GM12878 (cell line): Measurements from ENCODE around the gene MBOAT2. TPM values are rescaled to one million over a fixed set of nuclear protein-coding genes. Genes with fewer than 3 reads are reported as not detected.

Source experiments
- ATAC-seq: fragments of 200-7000 bp; cut with Tn5 transposase; 3 replicates; pipeline ENCODE4 v1.9.1; 2020; ENCODE audit warnings: mild to moderate bottlenecking, moderate library complexity
- BruUV-seq: library from RNA; stranded (reverse); fragments of 400-500 nt; replicated peaks from 2 replicates; lab custom pipeline; 2021; lab: Mats Ljungman, UMichigan
- CTCF ChIA-PET: fragments of 300-600 bp; sonication (Branson Sonifier 250); formaldehyde crosslinking; extraction: SDS; loops from one replicate; lab custom pipeline; 2021; ENCODE audit warnings: inconsistent platforms; lab: Yijun Ruan, JAX
- POLR2A ChIA-PET: fragments of 350-600 bp; formaldehyde crosslinking; extraction: SDS; loops from one replicate; lab custom pipeline; 2021; ENCODE audit warnings: inconsistent platforms; lab: Charles Lee
- RAD21 ChIA-PET: fragments of 300-600 bp; sonication (Branson Sonifier 250); formaldehyde crosslinking; loops from one replicate; lab custom pipeline; 2023; ENCODE audit warnings: antibody characterized with exemption; ENCODE audit not compliant: unreplicated experiment; lab: Charles Lee
- SMC1A ChIA-PET: fragments of 300-600 bp; sonication (Branson Sonifier 250); formaldehyde crosslinking; loops from one replicate; lab custom pipeline; 2023; ENCODE audit not compliant: unreplicated experiment, uncharacterized antibody; lab: Charles Lee
- DNase-seq: peaks from one replicate; pipeline ENCODE4 v3.0.0-alpha.2; 2011; ENCODE audit warnings: low read depth, low spot score
- FAIRE-seq: peaks from 3 replicates; lab custom pipeline; 2011; peaks lifted over from hg19 to GRCh38; lab: Jason Lieb, UNC
- H2AFZ ChIP-seq: 2 replicates; pipeline ENCODE4 v1.6.0; 2011; ENCODE audit warnings: low read depth, low read length, control low read depth; ENCODE audit not compliant: control insufficient read depth
- H3K27ac ChIP-seq: 2 replicates; pipeline ENCODE4 v1.5.1; 2011; ENCODE audit warnings: control low read depth; ENCODE audit not compliant: control insufficient read depth, insufficient read depth
- H3K27me3 ChIP-seq, 2 experiments: replicated peaks in 1 of 2; 2 replicates each; pipeline versions ENCODE4 v1.6.0 to v1.6.1; 2011; ENCODE audit warnings: low read length in 1 of 2; ENCODE audit not compliant: control insufficient read depth in 2 of 2, insufficient read depth in 2 of 2
- H3K36me3 ChIP-seq, 2 experiments: 2 replicates each; pipeline ENCODE4 v1.5.1; 2011; ENCODE audit warnings: low read length in 1 of 2; ENCODE audit not compliant: control insufficient read depth in 2 of 2, insufficient read depth in 2 of 2
- H3K4me1 ChIP-seq: 2 replicates; pipeline ENCODE4 v1.6.1; 2011; ENCODE audit warnings: mild to moderate bottlenecking, low read length, moderate library complexity, mixed read lengths; ENCODE audit not compliant: control insufficient read depth, insufficient read depth
- H3K4me2 ChIP-seq: 2 replicates; pipeline ENCODE4 v1.6.0; 2011; ENCODE audit warnings: control low read depth; ENCODE audit not compliant: control insufficient read depth, insufficient read depth
- H3K4me3 ChIP-seq: fragments of 200-600 bp; sonication (generic); 2 replicates; pipeline ENCODE4 v1.5.1; 2016
- H3K79me2 ChIP-seq: 2 replicates; pipeline ENCODE4 v1.6.0; 2011; ENCODE audit warnings: low read length; ENCODE audit not compliant: control insufficient read depth, insufficient read depth
- H3K9ac ChIP-seq: 2 replicates; pipeline ENCODE4 v1.8.0; 2011; ENCODE audit warnings: low read length, control low read depth, mixed read lengths; ENCODE audit not compliant: control insufficient read depth, insufficient read depth
- H3K9me3 ChIP-seq: replicated peaks from 3 replicates; pipeline ENCODE4 v1.5.1; 2011; ENCODE audit warnings: mild to moderate bottlenecking, low read length; ENCODE audit not compliant: control insufficient read depth, insufficient read depth
- H4K20me1 ChIP-seq: 2 replicates; pipeline ENCODE4 v1.6.0; 2011; ENCODE audit not compliant: control insufficient read depth, insufficient read depth
- BACH1 ChIP-seq: fragments of 450-650 bp; IDR thresholded peaks from 2 replicates; pipeline ENCODE4 v1.6.1; 2017; ENCODE audit warnings: mild to moderate bottlenecking, borderline replicate concordance
- CBX3 ChIP-seq: fragments of 200-600 bp; sonication (generic); IDR thresholded peaks from 2 replicates; pipeline ENCODE4 v1.6.1; 2016; ENCODE audit warnings: low read depth, borderline replicate concordance
- CEBPB ChIP-seq, 2 experiments: fragments of 150-350 bp in 1 of 2; IDR thresholded peaks; 2 replicates each; pipeline ENCODE4 v1.6.1; 2012 to 2014; ENCODE audit warnings: low read depth in 2 of 2, low read length in 2 of 2, borderline replicate concordance in 1 of 2, inconsistent platforms in 1 of 2
- CHD2 ChIP-seq: IDR thresholded peaks from 2 replicates; pipeline ENCODE4 v1.6.1; 2011; ENCODE audit warnings: low read depth, low read length, improper control_type of control experiment, borderline replicate concordance
- FOS ChIP-seq: IDR thresholded peaks from 3 replicates; pipeline ENCODE4 v1.6.1; 2011; ENCODE audit warnings: borderline replicate concordance; ENCODE audit not compliant: insufficient read length; ENCODE audit errors: extremely low read depth
- KAT2A ChIP-seq: conservative IDR thresholded peaks from 2 replicates; pipeline ENCODE4 v1.6.1; 2011; ENCODE audit warnings: low read depth, low read length; ENCODE audit not compliant: control insufficient read depth
- MTA3 ChIP-seq: IDR thresholded peaks from 2 replicates; pipeline ENCODE4 v1.6.1; 2012; ENCODE audit warnings: low read length, inconsistent platforms, borderline replicate concordance
- NFIC ChIP-seq: IDR thresholded peaks from 2 replicates; pipeline ENCODE4 v1.6.1; 2012; ENCODE audit warnings: low read depth, mild to moderate bottlenecking, inconsistent platforms, low read length, moderate library complexity
- RBBP5 ChIP-seq: fragments of 200-600 bp; sonication (generic); conservative IDR thresholded peaks from 2 replicates; pipeline ENCODE4 v1.6.1; 2016
- SMC3 ChIP-seq: IDR thresholded peaks from 2 replicates; pipeline ENCODE4 v1.6.1; 2011; ENCODE audit warnings: low read length, improper control_type of control experiment, borderline replicate concordance
- SREBF1 ChIP-seq: IDR thresholded peaks from 2 replicates; pipeline ENCODE4 v1.6.1; 2012; ENCODE audit warnings: mild to moderate bottlenecking, low read length
- SRF ChIP-seq, 2 experiments: IDR thresholded peaks; 2 replicates each; pipeline ENCODE4 v1.6.1; 2011; ENCODE audit warnings: low read depth in 2 of 2, low read length in 2 of 2, mild to moderate bottlenecking in 1 of 2, moderate library complexity in 1 of 2
- TBL1XR1 ChIP-seq: IDR thresholded peaks from 2 replicates; pipeline ENCODE4 v1.6.1; 2012; ENCODE audit warnings: low read depth, low read length, improper control_type of control experiment
- ZNF207 ChIP-seq: fragments of 450-650 bp; IDR thresholded peaks from 2 replicates; pipeline ENCODE4 v1.6.1; 2014; ENCODE audit warnings: antibody characterized with exemption, mild to moderate bottlenecking, borderline replicate concordance
- ZSCAN29 ChIP-seq: fragments of 450-650 bp; IDR thresholded peaks from 2 replicates; pipeline ENCODE4 v1.6.1; 2017; ENCODE audit warnings: mild to moderate bottlenecking, moderate library complexity
- WGBS: methylation state at CpG from one replicate; pipeline ENCODE4 v1.1.6; 2016; ENCODE audit warnings: low lambda C conversion rate; ENCODE audit not compliant: insufficient replicate concordance, insufficient coverage; ENCODE audit errors: missing lambda C conversion rate; 5-methylcytosine and 5-hydroxymethylcytosine counted together
- in situ Hi-C: fragments of 300-500 bp; cut with MboI; formaldehyde crosslinking; loops from 9 replicates; pipeline ENCODE4 v1.14.3; 2018; ENCODE audit warnings: mixed read lengths
- intact Hi-C: fragments of 100-400 bp; cut with micrococcal nuclease; formaldehyde crosslinking; loops from one replicate; pipeline ENCODE4 v1.14.2; 2022; ENCODE audit not compliant: unreplicated experiment
- polyA plus RNA-seq, 11 experiments: library from polyadenylated mRNA; depleted of rRNA in 4 of 11; unstranded in 6 of 11; stranded (reverse) in 5 of 11; fragments of >200 nt; fragmentation: Nextera tagmentation in 4 of 11; fragmentation: Illumina TruSeq in 1 of 11; extraction: Ambion mirVana in 4 of 11; extraction: Trizol in 1 of 11; gene quantifications; 1 replicate in 1 of 11; 2 replicates in 10 of 11; pipeline versions ENCODE4 v1.2.1 to v1.2.3, GENCODE V29; 2011 to 2016; ENCODE audit warnings: inconsistent platforms in 2 of 11, missing spikeins in 2 of 11, low read depth in 1 of 11
- total RNA-seq, 4 experiments: library from RNA; depleted of rRNA in 3 of 4; stranded (reverse); fragments of >200 nt in 3 of 4; fragmentation: Illumina TruSeq in 1 of 4; extraction: Trizol in 1 of 4; gene quantifications; 2 replicates each; pipeline versions ENCODE4 v1.2.1 to v1.2.3, GENCODE V29; 2013 to 2021

The MBOAT2 gene
- total and polyA plus RNA-seq, 10 of the 15 experiments (the other 5 are each of a cell fraction or from before 2014, with no cell fraction given) = 0.08 to 40.6 (median 1.8) TPM

DNA sequence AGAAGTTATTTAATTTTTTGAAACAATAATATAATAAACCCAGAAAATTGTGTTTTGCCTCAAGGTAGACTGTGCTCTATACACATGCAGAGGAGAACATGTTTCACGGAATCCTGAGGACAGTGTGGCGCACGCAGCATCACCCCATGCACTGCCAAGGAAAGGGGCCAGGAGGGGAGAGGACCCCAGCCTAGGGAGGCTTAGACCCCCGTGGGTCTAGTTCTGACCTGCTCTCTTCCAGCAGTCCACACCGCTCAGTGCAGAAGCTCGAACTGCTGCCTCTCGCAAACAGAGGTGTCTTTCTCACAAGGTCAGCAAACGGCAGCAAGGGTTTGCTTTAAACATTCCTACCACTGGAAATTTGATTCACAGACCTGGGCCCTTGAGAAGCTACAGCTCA lies 114.5 kb downstream of the MBOAT2 start:
- no peak for ATAC-seq
- H4K20me1 ChIP-seq = no peaks in the 10 kb centered on the region
- H3K9ac ChIP-seq = no peak overlapping the region
- no peak overlapping the region for H3K27ac ChIP-seq
- FAIRE-seq = no peak
- in situ Hi-C loops (no loop called here), intact Hi-C loops (no loop called here)
- ChIA-PET CTCF (interaction anchor here (1.5 to 1.8 kb wide), 3 partner anchors 8 to 251 kb away, joined by 3 to 6 read pairs (median 4); no protein-coding TSS in a partner anchor), SMC1A (interaction anchor here (1.4 kb wide), 1 partner anchor 20 kb away, joined by 4 read pairs; no protein-coding TSS in a partner anchor), POLR2A (no interaction called here), RAD21 (no interaction called here)
- TF ChIP-seq RBBP5 (no peak), SMC3 (no peak), NFIC (no peak), ZSCAN29 (no peak), CEBPB (IDR thresholded peaks at IDR 0.05; ENCODE audit: borderline replicate concordance in 1 of 2, low read depth in 2 of 2, low read length in 2 of 2) (no peak), CBX3 (no peak), SRF (IDR thresholded peaks at IDR 0.05; ENCODE audit: low read depth in 2 of 2, low read length in 2 of 2) (no peak), TBL1XR1 (no peak), KAT2A (no peak), BACH1 (no peak), ZNF207 (no peak), MTA3 (no peak), CHD2 (no peak), SREBF1 (no peak), FOS (no peak)
- H3K79me2 ChIP-seq = no peaks in the 10 kb centered on the region
- H2AFZ ChIP-seq = no peak overlapping the region
- H3K27me3 ChIP-seq = no peaks in the 10 kb centered on the region
- H3K4me2 ChIP-seq = no peak overlapping the region
- no peaks in the 10 kb centered on the region for H3K9me3 ChIP-seq
- no TSS peak for BruUV-seq
- no peak for DNase-seq
- H3K36me3 ChIP-seq = no peaks in the 10 kb centered on the region
- H3K4me1 ChIP-seq = no peaks in the 10 kb centered on the region
- 80% methylated on average over 8 of the region's 8 CpGs for WGBS
- no peak overlapping the region for H3K4me3 ChIP-seq
